ENCODE results near the gene DLGAP1. TPM values are rescaled to one million over a fixed set of nuclear protein-coding genes. Genes with fewer than 3 reads are reported as not detected.

Gene DLGAP1
- total and polyA plus RNA-seq, 5 donors, result 0.11 to 0.31 (median 0.20) TPM; not detected in 1

DNA sequence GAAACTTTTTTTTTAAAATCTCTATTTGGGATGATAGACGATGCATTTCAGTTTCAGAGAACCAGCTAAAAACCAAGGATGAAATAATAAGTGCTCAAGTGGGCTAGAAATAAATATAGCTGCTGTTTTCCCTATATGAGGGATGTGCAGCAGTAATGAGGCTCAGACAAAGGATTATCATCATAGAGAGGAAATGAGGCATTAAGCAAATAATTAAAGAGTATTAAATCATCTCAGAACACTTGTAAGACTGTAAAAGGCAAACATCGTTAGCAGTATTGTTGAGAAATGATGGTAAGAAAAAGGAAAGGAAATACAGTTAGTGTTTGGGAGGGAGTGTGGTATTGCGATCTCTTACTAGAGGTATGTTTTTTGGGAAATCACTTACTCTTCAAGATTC, 771.6 kb downstream of the DLGAP1 start:
- WGBS, result 60% methylated on average over 3 of the region's 3 CpGs
- ATAC-seq (no peak), DNase-seq (no peak)
- H3K4me1 ChIP-seq (ENCODE audit: control insufficient read depth, insufficient read depth, low read length), result no peaks in the 10 kb centered on the region
- no peak overlapping the region for H3K4me3 ChIP-seq (ENCODE audit: low read length)
- H3K9me3 ChIP-seq (ENCODE audit: control insufficient read depth, low read length), result peaks cover 2% of the 10 kb centered on the region
- no peak overlapping the region for H3K27ac ChIP-seq (ENCODE audit: low read length)
- H3K27me3 ChIP-seq (ENCODE audit: control insufficient read depth, insufficient read depth), result no peaks in the 10 kb centered on the region
- intact Hi-C loops (cut with DNase I), result no loop called here

DNA sequence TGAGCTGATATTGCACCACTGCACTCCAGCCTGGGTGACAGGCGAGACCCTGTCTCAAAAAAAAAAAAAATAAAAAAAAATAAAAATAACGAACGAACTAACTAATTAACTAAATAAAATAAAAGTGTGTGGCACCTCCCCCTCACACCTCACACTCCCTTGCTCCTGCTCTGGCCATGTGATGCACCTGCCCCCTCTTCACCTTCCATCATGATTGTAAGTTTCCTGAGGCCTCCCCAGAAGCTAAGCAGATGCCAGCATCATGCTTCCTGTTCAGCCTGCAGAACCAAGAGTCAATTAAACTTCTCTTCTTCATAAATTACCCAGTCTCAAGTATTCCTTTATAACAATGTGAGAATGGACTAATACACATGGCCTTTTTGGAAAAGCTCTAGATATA, 773.0 kb downstream of the DLGAP1 start:
- 94% methylated on average over 3 of the region's 3 CpGs for WGBS
- no peak for ATAC-seq
- Histone ChIP-seq H3K4me3 (ENCODE audit: low read length) (no peak overlapping the region), H3K27ac (ENCODE audit: low read length) (no peak overlapping the region), H3K9me3 (ENCODE audit: control insufficient read depth, low read length) (peaks cover 2% of the 10 kb centered on the region), H3K27me3 (ENCODE audit: control insufficient read depth, insufficient read depth) (no peaks in the 10 kb centered on the region), H3K4me1 (ENCODE audit: control insufficient read depth, insufficient read depth, low read length) (no peaks in the 10 kb centered on the region)
- intact Hi-C loops (cut with DNase I), result no loop called here
- DNase-seq, result no peak

DNA sequence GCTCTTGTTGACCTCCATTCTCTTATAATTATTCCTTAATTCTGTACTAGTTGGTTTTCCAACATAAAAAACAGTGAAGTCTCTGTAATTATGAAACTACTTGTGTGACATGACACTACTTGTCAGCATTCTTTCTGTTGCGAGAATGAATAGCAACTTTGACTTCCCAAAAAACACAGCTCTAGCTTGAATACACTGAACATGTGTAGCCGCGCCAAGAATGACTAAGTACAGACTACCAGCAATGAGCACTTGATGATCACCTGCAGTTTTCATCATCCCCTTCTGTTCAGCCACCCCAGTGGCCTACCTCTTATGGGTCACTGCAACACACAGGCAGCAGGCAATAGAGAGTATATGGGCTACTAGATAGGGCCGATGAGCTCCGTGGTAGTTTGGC, 775.9 kb downstream of the DLGAP1 start:
- no peaks in the 10 kb centered on the region for H3K4me1 ChIP-seq (ENCODE audit: control insufficient read depth, insufficient read depth, low read length)
- intact Hi-C loops (cut with DNase I), result no loop called here
- DNase-seq, result no peak
- H3K27me3 ChIP-seq (ENCODE audit: control insufficient read depth, insufficient read depth), result no peaks in the 10 kb centered on the region
- no peak overlapping the region for H3K27ac ChIP-seq (ENCODE audit: low read length)
- ATAC-seq, result no peak
- no peak overlapping the region for H3K4me3 ChIP-seq (ENCODE audit: low read length)
- H3K9me3 ChIP-seq (ENCODE audit: control insufficient read depth, low read length), result no peaks in the 10 kb centered on the region
- 87% methylated on average over 5 of the region's 5 CpGs for WGBS

DNA sequence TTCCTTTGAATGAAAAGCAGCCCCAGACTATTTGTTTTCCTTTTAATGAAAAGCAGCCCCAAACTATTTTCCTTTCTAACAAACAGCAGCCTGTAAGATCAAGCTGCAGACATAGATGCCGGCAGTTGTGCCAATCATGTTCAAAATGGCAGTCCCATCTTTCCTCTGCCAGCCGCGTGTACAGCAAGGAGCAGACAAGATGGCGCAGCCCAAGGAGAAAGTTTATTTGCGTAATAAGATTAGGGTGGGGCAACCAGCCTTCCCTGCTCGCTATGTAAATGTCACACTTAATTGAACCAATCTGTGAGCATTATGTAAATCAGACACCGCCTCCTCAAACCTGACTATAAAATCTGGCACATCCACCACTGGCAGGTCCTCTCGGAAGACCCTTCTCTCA, 779.1 kb downstream of the DLGAP1 start:
- no peaks in the 10 kb centered on the region for H3K9me3 ChIP-seq (ENCODE audit: control insufficient read depth, low read length)
- H3K27ac ChIP-seq (ENCODE audit: low read length), result no peak overlapping the region
- DNase-seq (no peak), ATAC-seq (no peak)
- no peaks in the 10 kb centered on the region for H3K27me3 ChIP-seq (ENCODE audit: control insufficient read depth, insufficient read depth)
- no peak overlapping the region for H3K4me3 ChIP-seq (ENCODE audit: low read length)
- H3K4me1 ChIP-seq (ENCODE audit: control insufficient read depth, insufficient read depth, low read length), result no peaks in the 10 kb centered on the region
- WGBS, result 94% methylated on average over 8 of the region's 8 CpGs
- intact Hi-C loops (cut with DNase I), result no loop called here

DNA sequence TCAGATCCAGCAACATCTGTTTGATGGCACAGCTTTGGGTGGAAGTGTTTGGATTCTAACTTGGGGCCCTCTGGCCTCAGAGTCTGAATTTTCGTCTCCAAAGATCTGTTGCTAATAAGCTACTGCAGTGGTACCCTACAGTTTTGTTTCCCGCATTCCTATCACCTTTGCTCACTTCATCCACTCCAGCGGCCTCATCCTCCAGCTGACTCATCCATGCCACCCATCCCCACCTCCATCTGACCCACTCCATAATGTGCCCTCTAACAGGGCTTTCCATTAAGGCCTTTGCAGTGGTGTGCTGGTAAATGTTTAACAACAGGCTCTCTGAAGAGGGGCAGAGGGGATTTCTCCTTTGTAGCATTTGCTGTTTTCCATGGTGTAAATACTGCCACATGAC, 779.7 kb downstream of the DLGAP1 start:
- Histone ChIP-seq H3K27ac (ENCODE audit: low read length) (no peak overlapping the region), H3K4me1 (ENCODE audit: control insufficient read depth, insufficient read depth, low read length) (no peaks in the 10 kb centered on the region), H3K27me3 (ENCODE audit: control insufficient read depth, insufficient read depth) (no peaks in the 10 kb centered on the region), H3K9me3 (ENCODE audit: control insufficient read depth, low read length) (no peaks in the 10 kb centered on the region), H3K4me3 (ENCODE audit: low read length) (no peak overlapping the region)
- 92% methylated on average over 3 of the region's 3 CpGs for WGBS
- intact Hi-C loops (cut with DNase I), result no loop called here
- no peak for DNase-seq
- ATAC-seq, result no peak

DNA sequence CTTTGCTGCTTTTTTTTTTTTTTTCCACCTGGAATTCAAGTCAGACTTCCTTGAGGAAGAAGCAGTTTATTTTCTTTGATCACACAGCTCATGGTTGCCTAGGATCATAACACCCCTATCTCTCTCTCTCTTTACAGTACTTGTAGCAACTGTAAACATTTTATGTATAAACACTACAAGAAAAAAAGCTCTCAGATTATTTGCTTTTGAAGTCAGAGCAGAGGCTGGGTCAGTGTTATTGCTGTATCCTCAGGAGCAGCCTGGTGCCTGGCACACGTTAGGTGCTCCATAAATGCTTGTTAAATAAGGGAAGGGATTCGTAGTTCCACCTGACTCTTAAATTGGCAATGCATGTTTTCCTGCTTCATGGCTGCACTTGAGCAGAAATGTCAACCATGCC, 783.9 kb downstream of the DLGAP1 start:
- 75% methylated on average over 2 of the region's 2 CpGs for WGBS
- no peaks in the 10 kb centered on the region for H3K9me3 ChIP-seq (ENCODE audit: control insufficient read depth, low read length)
- H3K27me3 ChIP-seq (ENCODE audit: control insufficient read depth, insufficient read depth), result no peaks in the 10 kb centered on the region
- DNase-seq, result no peak
- intact Hi-C loops (cut with DNase I), result no loop called here
- no peak overlapping the region for H3K4me3 ChIP-seq (ENCODE audit: low read length)
- H3K27ac ChIP-seq (ENCODE audit: low read length), result no peak overlapping the region
- no peaks in the 10 kb centered on the region for H3K4me1 ChIP-seq (ENCODE audit: control insufficient read depth, insufficient read depth, low read length)
- ATAC-seq, result no peak

DNA sequence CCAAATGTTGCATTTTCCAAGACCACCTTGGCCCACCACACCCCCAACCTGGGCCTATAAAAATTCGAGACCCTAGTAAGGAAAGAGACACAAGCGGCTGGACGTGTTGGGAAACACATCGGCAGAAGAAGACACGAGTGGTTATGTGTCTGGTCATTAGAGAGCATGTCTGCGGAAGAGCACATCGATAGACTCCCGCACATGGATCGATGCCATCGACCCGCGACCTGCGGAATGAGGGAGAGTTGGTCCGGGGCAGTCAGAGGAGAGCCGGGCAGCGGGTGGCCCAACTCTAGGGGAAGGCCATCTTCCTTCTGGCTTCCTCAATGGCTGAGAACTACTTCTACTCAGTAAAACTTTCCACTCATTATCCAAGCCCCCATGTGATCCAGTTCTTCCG, 785.7 kb downstream of the DLGAP1 start:
- no peaks in the 10 kb centered on the region for H3K4me1 ChIP-seq (ENCODE audit: control insufficient read depth, insufficient read depth, low read length)
- no peak overlapping the region for H3K4me3 ChIP-seq (ENCODE audit: low read length)
- DNase-seq (no peak), ATAC-seq (no peak)
- whole genome bisulfite sequencing, result 96% methylated on average over 17 of the region's 17 CpGs
- intact Hi-C loops (cut with DNase I), result loop anchor here (5.0 to 10.0 kb wide), 4 partner anchors 72 to 387 kb away; partner anchors contain the start of gene TGIF1 (in 2 of the 4)
- no peak overlapping the region for H3K27ac ChIP-seq (ENCODE audit: low read length)
- H3K27me3 ChIP-seq (ENCODE audit: control insufficient read depth, insufficient read depth), result no peaks in the 10 kb centered on the region
- no peaks in the 10 kb centered on the region for H3K9me3 ChIP-seq (ENCODE audit: control insufficient read depth, low read length)

DNA sequence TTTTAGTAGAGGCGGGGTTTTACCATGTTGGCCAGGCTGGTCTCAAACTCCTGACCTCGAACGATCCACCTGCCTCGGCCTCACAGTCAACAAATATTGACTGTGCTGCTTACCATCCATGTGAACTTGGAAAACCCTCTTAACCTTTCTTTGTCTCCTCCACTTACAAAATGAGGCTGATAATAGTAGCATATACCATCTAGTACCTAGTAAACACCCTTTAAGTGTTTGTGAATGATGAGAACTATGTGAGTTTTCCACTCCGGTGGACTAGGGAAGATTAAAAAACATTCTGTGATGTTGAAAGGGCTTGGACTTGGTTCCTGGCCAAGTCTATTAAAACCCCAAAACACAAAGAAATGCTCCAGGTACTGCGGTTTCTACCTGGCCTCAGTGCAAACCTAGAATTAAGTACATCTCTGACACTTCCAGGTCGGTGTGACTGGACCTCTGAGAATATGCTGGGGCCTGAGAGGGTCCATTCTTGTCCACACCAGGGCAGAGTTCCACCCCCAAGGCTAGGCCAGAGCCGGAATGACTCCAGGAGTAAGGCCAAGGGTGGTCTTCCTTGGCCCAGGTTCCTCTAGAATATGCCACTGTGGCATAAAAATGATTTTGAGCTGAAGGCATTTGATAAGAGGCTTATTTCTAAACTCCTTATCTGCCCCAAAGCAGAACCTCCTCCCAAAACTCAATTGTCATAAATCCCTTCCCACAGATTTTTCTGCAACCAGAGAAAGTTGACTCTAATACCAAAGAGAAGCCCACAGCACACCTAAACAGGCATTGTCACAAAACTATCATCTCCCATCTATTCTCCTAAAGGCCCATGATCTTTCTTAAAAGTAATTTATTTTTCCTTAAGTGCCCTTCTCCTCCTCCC, 787.6 kb downstream of the DLGAP1 start:
- intact Hi-C loops (cut with DNase I), result loop anchor here (2.0 to 10.0 kb wide), 6 partner anchors 70 to 387 kb away; partner anchors contain the start of gene TGIF1 (in 2 of the 4)
- no peak overlapping the region for H3K4me3 ChIP-seq (ENCODE audit: low read length)
- H3K27me3 ChIP-seq (ENCODE audit: control insufficient read depth, insufficient read depth), result no peaks in the 10 kb centered on the region
- ATAC-seq (no peak), DNase-seq (no peak)
- no peaks in the 10 kb centered on the region for H3K9me3 ChIP-seq (ENCODE audit: control insufficient read depth, low read length)
- no peak overlapping the region for H3K27ac ChIP-seq (ENCODE audit: low read length)
- WGBS, result 82% methylated on average over 8 of the region's 8 CpGs
- no peaks in the 10 kb centered on the region for H3K4me1 ChIP-seq (ENCODE audit: control insufficient read depth, insufficient read depth, low read length)

DNA sequence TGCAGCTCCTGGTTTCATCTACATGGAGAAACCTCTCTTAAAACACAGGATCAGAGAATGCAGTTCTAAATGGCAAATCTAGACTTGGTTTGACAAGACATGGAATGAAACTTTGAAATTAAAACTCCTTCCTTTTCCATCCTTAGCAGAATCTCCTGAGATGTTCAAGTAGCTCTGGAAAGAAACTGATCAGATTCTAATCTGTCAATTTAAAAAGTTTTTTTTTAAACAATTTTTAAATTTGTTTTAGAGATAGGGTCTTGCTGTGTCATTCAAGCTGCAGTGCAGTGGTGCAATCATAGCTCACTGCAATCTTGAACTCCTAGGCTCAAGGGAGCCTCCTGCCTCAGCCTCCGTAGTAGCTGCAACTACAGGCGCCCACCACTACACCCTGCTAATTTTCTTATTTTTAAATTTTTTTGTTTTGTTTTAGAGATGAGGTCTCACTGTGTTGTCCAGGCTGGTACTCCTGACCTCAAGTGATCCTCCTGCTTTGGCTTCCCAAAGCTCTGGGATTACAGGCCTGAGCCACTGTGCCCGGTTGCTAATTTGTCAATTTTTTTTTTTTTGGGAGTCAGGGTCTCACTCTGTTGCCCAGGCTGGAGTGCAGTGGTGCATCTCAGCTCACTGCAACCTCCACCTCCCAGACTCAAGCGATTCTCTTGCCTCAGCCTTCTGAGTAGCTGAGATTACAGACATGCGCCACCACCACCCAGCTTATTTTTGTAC, 788.4 kb downstream of the DLGAP1 start:
- intact Hi-C loops (cut with DNase I), result loop anchor here (1.0 to 10.0 kb wide), 7 partner anchors 69 to 386 kb away; partner anchors contain the start of gene TGIF1 (in 2 of the 4)
- H3K27me3 ChIP-seq (ENCODE audit: control insufficient read depth, insufficient read depth), result no peaks in the 10 kb centered on the region
- DNase-seq (no peak), ATAC-seq (no peak)
- 97% methylated on average over 5 of the region's 5 CpGs for WGBS
- H3K4me3 ChIP-seq (ENCODE audit: low read length), result no peak overlapping the region
- no peak overlapping the region for H3K27ac ChIP-seq (ENCODE audit: low read length)
- no peaks in the 10 kb centered on the region for H3K9me3 ChIP-seq (ENCODE audit: control insufficient read depth, low read length)
- H3K4me1 ChIP-seq (ENCODE audit: control insufficient read depth, insufficient read depth, low read length), result no peaks in the 10 kb centered on the region

DNA sequence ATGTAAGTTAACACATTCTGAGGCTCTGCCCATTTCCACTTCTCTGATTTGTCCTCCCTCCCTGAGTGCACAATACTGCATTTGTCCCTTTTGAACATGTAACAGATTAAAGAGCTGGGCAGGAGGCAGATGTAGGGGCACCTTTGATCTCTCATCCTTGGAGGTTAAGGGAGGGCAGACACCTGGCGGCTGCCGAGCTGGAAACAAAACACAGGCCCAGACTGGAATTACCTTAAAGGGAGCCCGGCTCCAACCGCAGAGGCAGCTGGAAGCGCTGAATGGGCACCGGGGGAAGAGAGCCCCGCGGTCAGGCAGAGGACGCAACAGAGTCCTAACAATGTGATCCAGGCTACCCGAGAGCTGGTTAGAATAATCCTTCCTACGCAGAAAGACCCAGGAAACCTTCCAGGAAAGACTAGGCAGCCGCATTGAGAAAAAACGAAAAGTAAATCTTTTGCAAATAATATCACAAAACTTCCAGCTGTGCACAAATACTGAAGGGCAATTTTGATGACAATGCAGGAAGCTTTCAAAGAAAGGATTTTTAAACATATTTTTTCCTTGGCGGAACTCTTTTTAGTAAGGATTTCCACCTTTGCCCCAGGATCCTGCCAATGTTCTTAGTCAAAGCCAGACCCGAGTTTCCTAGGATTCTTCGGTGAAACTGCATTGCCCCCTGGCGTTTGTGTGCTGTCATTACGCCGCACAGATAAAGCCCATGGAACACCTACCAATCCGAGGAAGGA, 789.2 kb downstream of the DLGAP1 start:
- intact Hi-C loops (cut with DNase I), result loop anchor here (1.0 to 10.0 kb wide), 7 partner anchors 69 to 385 kb away; partner anchors contain the start of gene TGIF1 (in 2 of the 4)
- WGBS, result 13% methylated on average over 20 of the region's 20 CpGs
- H3K4me3 ChIP-seq (ENCODE audit: low read length), result no peak overlapping the region

More for the DNA sequence above, 789.2 kb downstream of the DLGAP1 start:
- ATAC-seq (peak; percentile 91 to 93), DNase-seq (peak; percentile 74 to 88 (median 85))
- H3K9me3 ChIP-seq (ENCODE audit: control insufficient read depth, low read length), result no peaks in the 10 kb centered on the region
- no peaks in the 10 kb centered on the region for H3K27me3 ChIP-seq (ENCODE audit: control insufficient read depth, insufficient read depth)
- H3K27ac ChIP-seq (ENCODE audit: low read length), result peak overlapping the region; percentile 22
- no peaks in the 10 kb centered on the region for H3K4me1 ChIP-seq (ENCODE audit: control insufficient read depth, insufficient read depth, low read length)
